SKM-1 (cell line): ENCODE results near the gene STIM1.
"Not testable (repeated sequence)": the region's sequence is repeated elsewhere in the genome, so short reads cannot be mapped to it uniquely, and the experiment has no call there.

Source experiments
- DNase-seq: peaks from one replicate; lab custom pipeline; 2025; ENCODE audit not compliant: unreplicated experiment; lab: John Stamatoyannopoulos, UW

The STIM1 gene

GRCh38 chr11:3854977-3855807 lies at the start of gene STIM1:
Gene STIM1 (plus strand): TSS chr11:3855664. CDS start chr11:3856271, 607 bp downstream.
- peak; percentile 76 for DNase-seq

GRCh38 chr11:3807909-3808860 lies 47.3 kb upstream of the STIM1 start, which contains the start of gene PGAP2:
Gene PGAP2 (plus strand): TSS chr11:3808560. CDS start chr11:3811260, 2,700 bp downstream.
- DNase-seq: peak; percentile 31

- DNase-seq: peak; percentile 34
These were observed 46.4 kb upstream of the STIM1 start for GRCh38 chr11:3808861-3809623.

GRCh38 chr11:3809624-3809928 lies 45.9 kb upstream of the STIM1 start:
- DNase-seq: no peak

- no peak for DNase-seq
These were observed 45.0 kb upstream of the STIM1 start for GRCh38 chr11:3810446-3810845.

GRCh38 chr11:3810951-3811350 lies 44.5 kb upstream of the STIM1 start:
- no peak for DNase-seq

GRCh38 chr11:3814832-3815231 lies 40.6 kb upstream of the STIM1 start:
- DNase-seq: not testable (repeated sequence)

- no peak for DNase-seq
These were observed 39.6 kb upstream of the STIM1 start for GRCh38 chr11:3815845-3816244.

GRCh38 chr11:3816673-3817072 lies 38.8 kb upstream of the STIM1 start:
- no peak for DNase-seq

- DNase-seq: no peak
These were observed 38.2 kb upstream of the STIM1 start for GRCh38 chr11:3817181-3817800.

GRCh38 chr11:3820971-3821370 lies 34.5 kb upstream of the STIM1 start:
- no peak for DNase-seq

- DNase-seq: no peak
These were observed 33.2 kb upstream of the STIM1 start for GRCh38 chr11:3822312-3822711.

- DNase-seq: no peak
These were observed 32.2 kb upstream of the STIM1 start for GRCh38 chr11:3823303-3823702.

- no peak for DNase-seq
These were observed 31.5 kb upstream of the STIM1 start for GRCh38 chr11:3823762-3824506.

GRCh38 chr11:3824714-3825472 lies 30.6 kb upstream of the STIM1 start:
- DNase-seq: peak; percentile 78

- DNase-seq: no peak
These were observed 29.9 kb upstream of the STIM1 start for GRCh38 chr11:3825473-3826154.

GRCh38 chr11:3826721-3827120 lies 28.7 kb upstream of the STIM1 start:
- no peak for DNase-seq

GRCh38 chr11:3827434-3828186 lies 27.9 kb upstream of the STIM1 start:
- DNase-seq: no peak
